ENCODE measurements around the gene MED26.
"Not testable (repeated sequence)": the region's sequence is repeated elsewhere in the genome, so short reads cannot be mapped to it uniquely, and the experiment has no call there.

Gene MED26

GRCh38 chr19:16548956-16549355, 79.0 kb downstream of the MED26 start:
- Histone ChIP-seq H3K4me1 (ENCODE audit: control insufficient read depth, insufficient read depth, low read length) (no peaks in the 10 kb centered on the region), H3K9ac (ENCODE audit: low read depth, low read length) (no peak overlapping the region), H3K4me3 (ENCODE audit: low read depth, low read length) (no peak overlapping the region), H3K27ac (ENCODE audit: low read depth, low read length) (no peak overlapping the region), H3K36me3 (ENCODE audit: control insufficient read depth, insufficient read depth, low read length) (peaks cover 26% of the 10 kb centered on the region), H3K27me3 (ENCODE audit: control insufficient read depth, insufficient read depth, low read length) (no peaks in the 10 kb centered on the region), H3K9me3 (ENCODE audit: control insufficient read depth, insufficient read depth, low read length) (no peaks in the 10 kb centered on the region)

- Histone ChIP-seq H3K9me3 (ENCODE audit: control insufficient read depth, insufficient read depth, low read length) (no peaks in the 10 kb centered on the region), H3K4me3 (ENCODE audit: low read depth, low read length) (no peak overlapping the region), H3K36me3 (ENCODE audit: control insufficient read depth, insufficient read depth, low read length) (peaks cover 3% of the 10 kb centered on the region), H3K4me1 (ENCODE audit: control insufficient read depth, insufficient read depth, low read length) (no peaks in the 10 kb centered on the region), H3K27ac (ENCODE audit: low read depth, low read length) (no peak overlapping the region), H3K9ac (ENCODE audit: low read depth, low read length) (no peak overlapping the region), H3K27me3 (ENCODE audit: control insufficient read depth, insufficient read depth, low read length) (no peaks in the 10 kb centered on the region)
Observed at GRCh38 chr19:16544473-16545231, 83.4 kb downstream of the MED26 start.

GRCh38 chr19:16543734-16544133, 84.3 kb downstream of the MED26 start:
- H3K27me3 ChIP-seq (ENCODE audit: control insufficient read depth, insufficient read depth, low read length); H3K36me3 ChIP-seq (ENCODE audit: control insufficient read depth, insufficient read depth, low read length); H3K9me3 ChIP-seq (ENCODE audit: control insufficient read depth, insufficient read depth, low read length); H3K27ac ChIP-seq (ENCODE audit: low read depth, low read length); H3K4me1 ChIP-seq (ENCODE audit: control insufficient read depth, insufficient read depth, low read length); H3K9ac ChIP-seq (ENCODE audit: low read depth, low read length): not testable (repeated sequence)
- peak overlapping the region; percentile 100; the same call in 1 of the 2 replicates for H3K4me3 ChIP-seq (ENCODE audit: low read depth, low read length)

- peak overlapping the region; percentile 74 for H3K9ac ChIP-seq (ENCODE audit: low read depth, low read length)
- H3K27me3 ChIP-seq (ENCODE audit: control insufficient read depth, insufficient read depth, low read length) = no peaks in the 10 kb centered on the region
- peaks cover 10% of the 10 kb centered on the region for H3K36me3 ChIP-seq (ENCODE audit: control insufficient read depth, insufficient read depth, low read length)
- H3K9me3 ChIP-seq (ENCODE audit: control insufficient read depth, insufficient read depth, low read length) = no peaks in the 10 kb centered on the region
- H3K4me1 ChIP-seq (ENCODE audit: control insufficient read depth, insufficient read depth, low read length) = no peaks in the 10 kb centered on the region
- peak overlapping the region; percentile 76 for H3K27ac ChIP-seq (ENCODE audit: low read depth, low read length)
- H3K4me3 ChIP-seq (ENCODE audit: low read depth, low read length) = peak overlapping the region; percentile 100
Observed at GRCh38 chr19:16542910-16543472, 85.0 kb downstream of the MED26 start.

GRCh38 chr19:16542045-16542909, 85.7 kb downstream of the MED26 start, which contains the start of gene CHERP:
Gene CHERP (minus strand): TSS chr19:16542437. CDS start chr19:16542378, 59 bp downstream.
- H3K9me3 ChIP-seq (ENCODE audit: control insufficient read depth, insufficient read depth, low read length) = no peaks in the 10 kb centered on the region
- peaks cover 17% of the 10 kb centered on the region for H3K36me3 ChIP-seq (ENCODE audit: control insufficient read depth, insufficient read depth, low read length)
- peak within 1 kb of the TSS; percentile 91 for H3K27ac ChIP-seq (ENCODE audit: low read depth, low read length)
- H3K9ac ChIP-seq (ENCODE audit: low read depth, low read length) = peak within 1 kb of the TSS; percentile 80
- no peaks in the 10 kb centered on the region for H3K27me3 ChIP-seq (ENCODE audit: control insufficient read depth, insufficient read depth, low read length)
- H3K4me1 ChIP-seq (ENCODE audit: control insufficient read depth, insufficient read depth, low read length) = no peaks in the 10 kb centered on the region
- H3K4me3 ChIP-seq (ENCODE audit: low read depth, low read length) = peak within 1 kb of the TSS; percentile 100

- H3K9me3 ChIP-seq (ENCODE audit: control insufficient read depth, insufficient read depth, low read length) = no peaks in the 10 kb centered on the region
- peak overlapping the region; percentile 80 for H3K9ac ChIP-seq (ENCODE audit: low read depth, low read length)
- no peaks in the 10 kb centered on the region for H3K4me1 ChIP-seq (ENCODE audit: control insufficient read depth, insufficient read depth, low read length)
- H3K4me3 ChIP-seq (ENCODE audit: low read depth, low read length) = peak overlapping the region; percentile 100
- peaks cover 21% of the 10 kb centered on the region for H3K36me3 ChIP-seq (ENCODE audit: control insufficient read depth, insufficient read depth, low read length)
- H3K27ac ChIP-seq (ENCODE audit: low read depth, low read length) = peak overlapping the region; percentile 91
- no peaks in the 10 kb centered on the region for H3K27me3 ChIP-seq (ENCODE audit: control insufficient read depth, insufficient read depth, low read length)
Observed at GRCh38 chr19:16541526-16542044, 86.4 kb downstream of the MED26 start.

GRCh38 chr19:16540948-16541347, 87.1 kb downstream of the MED26 start:
- H3K27me3 ChIP-seq (ENCODE audit: control insufficient read depth, insufficient read depth, low read length) = no peaks in the 10 kb centered on the region
- H3K27ac ChIP-seq (ENCODE audit: low read depth, low read length) = no peak overlapping the region
- peak overlapping the region; percentile 80; the same call in 1 of the 2 replicates for H3K9ac ChIP-seq (ENCODE audit: low read depth, low read length)
- H3K36me3 ChIP-seq (ENCODE audit: control insufficient read depth, insufficient read depth, low read length) = peaks cover 27% of the 10 kb centered on the region
- H3K4me1 ChIP-seq (ENCODE audit: control insufficient read depth, insufficient read depth, low read length) = no peaks in the 10 kb centered on the region
- H3K4me3 ChIP-seq (ENCODE audit: low read depth, low read length) = peak overlapping the region; percentile 100
- no peaks in the 10 kb centered on the region for H3K9me3 ChIP-seq (ENCODE audit: control insufficient read depth, insufficient read depth, low read length)

GRCh38 chr19:16537111-16537510, 90.9 kb downstream of the MED26 start:
- Histone ChIP-seq H3K4me3 (ENCODE audit: low read depth, low read length) (no peak overlapping the region), H3K9ac (ENCODE audit: low read depth, low read length) (no peak overlapping the region), H3K4me1 (ENCODE audit: control insufficient read depth, insufficient read depth, low read length) (no peaks in the 10 kb centered on the region), H3K27ac (ENCODE audit: low read depth, low read length) (no peak overlapping the region), H3K36me3 (ENCODE audit: control insufficient read depth, insufficient read depth, low read length) (peaks cover 65% of the 10 kb centered on the region), H3K9me3 (ENCODE audit: control insufficient read depth, insufficient read depth, low read length) (no peaks in the 10 kb centered on the region), H3K27me3 (ENCODE audit: control insufficient read depth, insufficient read depth, low read length) (no peaks in the 10 kb centered on the region)

GRCh38 chr19:16536130-16536529, 91.9 kb downstream of the MED26 start:
- H3K27ac ChIP-seq (ENCODE audit: low read depth, low read length) = no peak overlapping the region
- H3K27me3 ChIP-seq (ENCODE audit: control insufficient read depth, insufficient read depth, low read length) = no peaks in the 10 kb centered on the region
- no peak overlapping the region for H3K9ac ChIP-seq (ENCODE audit: low read depth, low read length)
- H3K4me3 ChIP-seq (ENCODE audit: low read depth, low read length) = no peak overlapping the region
- no peaks in the 10 kb centered on the region for H3K9me3 ChIP-seq (ENCODE audit: control insufficient read depth, insufficient read depth, low read length)
- H3K4me1 ChIP-seq (ENCODE audit: control insufficient read depth, insufficient read depth, low read length) = no peaks in the 10 kb centered on the region
- H3K36me3 ChIP-seq (ENCODE audit: control insufficient read depth, insufficient read depth, low read length) = peaks cover 75% of the 10 kb centered on the region

GRCh38 chr19:16535381-16535780, 92.6 kb downstream of the MED26 start:
- Histone ChIP-seq H3K9me3 (ENCODE audit: control insufficient read depth, insufficient read depth, low read length) (no peaks in the 10 kb centered on the region), H3K4me3 (ENCODE audit: low read depth, low read length) (no peak overlapping the region), H3K27ac (ENCODE audit: low read depth, low read length) (no peak overlapping the region), H3K9ac (ENCODE audit: low read depth, low read length) (no peak overlapping the region), H3K36me3 (ENCODE audit: control insufficient read depth, insufficient read depth, low read length) (peaks cover 83% of the 10 kb centered on the region), H3K4me1 (ENCODE audit: control insufficient read depth, insufficient read depth, low read length) (no peaks in the 10 kb centered on the region), H3K27me3 (ENCODE audit: control insufficient read depth, insufficient read depth, low read length) (no peaks in the 10 kb centered on the region)

Data from HUES48 (cell line).